ENCODE measurements around the gene UBE4A.

DNA sequence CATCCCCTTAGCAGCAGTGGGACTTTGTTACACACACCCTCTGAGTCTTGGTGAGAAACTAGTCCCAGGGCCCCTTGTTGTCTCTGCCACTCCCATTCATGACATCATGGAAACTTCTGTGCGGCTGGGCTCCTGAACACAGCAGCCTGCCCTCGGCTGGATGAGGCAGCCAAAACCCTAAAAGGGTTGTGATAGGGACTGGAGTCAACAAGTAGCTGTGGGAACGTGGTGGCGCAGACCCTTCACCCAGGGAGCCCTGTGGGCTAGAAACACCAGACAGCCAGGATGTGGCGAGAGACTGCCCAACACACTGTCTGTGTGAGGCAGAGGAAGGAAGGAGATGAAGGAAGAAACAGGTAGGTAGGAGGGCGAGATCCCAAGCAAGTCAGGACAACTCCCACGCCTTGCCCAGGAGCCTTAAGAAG lies 20.8 kb upstream of the UBE4A start:
- TF ChIP-seq, protein P1, sequence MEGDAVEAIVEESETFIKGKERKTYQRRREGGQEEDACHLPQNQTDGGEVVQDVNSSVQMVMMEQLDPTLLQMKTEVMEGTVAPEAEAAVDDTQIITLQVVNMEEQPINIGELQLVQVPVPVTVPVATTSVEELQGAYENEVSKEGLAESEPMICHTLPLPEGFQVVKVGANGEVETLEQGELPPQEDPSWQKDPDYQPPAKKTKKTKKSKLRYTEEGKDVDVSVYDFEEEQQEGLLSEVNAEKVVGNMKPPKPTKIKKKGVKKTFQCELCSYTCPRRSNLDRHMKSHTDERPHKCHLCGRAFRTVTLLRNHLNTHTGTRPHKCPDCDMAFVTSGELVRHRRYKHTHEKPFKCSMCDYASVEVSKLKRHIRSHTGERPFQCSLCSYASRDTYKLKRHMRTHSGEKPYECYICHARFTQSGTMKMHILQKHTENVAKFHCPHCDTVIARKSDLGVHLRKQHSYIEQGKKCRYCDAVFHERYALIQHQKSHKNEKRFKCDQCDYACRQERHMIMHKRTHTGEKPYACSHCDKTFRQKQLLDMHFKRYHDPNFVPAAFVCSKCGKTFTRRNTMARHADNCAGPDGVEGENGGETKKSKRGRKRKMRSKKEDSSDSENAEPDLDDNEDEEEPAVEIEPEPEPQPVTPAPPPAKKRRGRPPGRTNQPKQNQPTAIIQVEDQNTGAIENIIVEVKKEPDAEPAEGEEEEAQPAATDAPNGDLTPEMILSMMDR (IDR thresholded peaks at IDR 0.05; ENCODE audit: insufficient read depth, low read length) = no peak
- no peak for TF ChIP-seq REST (IDR thresholded peaks at IDR 0.05; ENCODE audit: insufficient replicate concordance, low read depth)

All from HL-60 (cell line).